Endothelial cell of umbilical vein (primary cell): ENCODE results near the gene LATS2. TPM values are rescaled to one million over a fixed set of nuclear protein-coding genes. Genes with fewer than 3 reads are reported as not detected.

Experiments
- BruUV-seq: library from RNA; stranded (reverse); fragments of 400-500 nt; replicated peaks from 2 replicates; lab custom pipeline; 2021; lab: Mats Ljungman, UMichigan
- CTCF ChIA-PET: fragments of 300-600, 350-600 bp; sonication (Branson Sonifier 250); formaldehyde crosslinking; loops from one replicate; lab custom pipeline; 2021; ENCODE audit warnings: antibody characterized with exemption, inconsistent platforms; lab: Charles Lee
- POLR2A ChIA-PET: fragments of 300-600, 350-600 bp; sonication (Branson Sonifier 250); formaldehyde crosslinking; loops from one replicate; lab custom pipeline; 2021; ENCODE audit warnings: antibody characterized with exemption, inconsistent platforms; lab: Charles Lee
- DNase-seq: peaks from one replicate; pipeline ENCODE4 v3.0.0-alpha.2; 2011; ENCODE audit warnings: low read depth, low spot score
- FAIRE-seq: peaks from 2 replicates; lab custom pipeline; 2011; peaks lifted over from hg19 to GRCh38; lab: Jason Lieb, UNC
- H2AFZ ChIP-seq: 2 replicates; pipeline ENCODE4 v1.6.0; 2012; ENCODE audit warnings: low read depth, low read length, control low read depth, inconsistent platforms
- H3K27ac ChIP-seq: 2 replicates; pipeline ENCODE4 v1.5.1; 2011; ENCODE audit warnings: low read depth, mild to moderate bottlenecking, control low read depth, low read length, moderate library complexity; ENCODE audit not compliant: insufficient read depth
- H3K27me3 ChIP-seq, 2 experiments: 2 replicates each; pipeline versions ENCODE4 v1.6.0 to v1.6.1; 2011; ENCODE audit warnings: low read length in 2 of 2, mixed read lengths in 1 of 2; ENCODE audit not compliant: control insufficient read depth in 2 of 2, insufficient read depth in 2 of 2
- H3K36me3 ChIP-seq, 2 experiments: 2 replicates in 1 of 2; 3 replicates in 1 of 2; pipeline ENCODE4 v1.5.1; 2011; ENCODE audit warnings: low read length in 2 of 2, mild to moderate bottlenecking in 1 of 2, moderate library complexity in 1 of 2; ENCODE audit not compliant: control insufficient read depth in 2 of 2, insufficient read depth in 2 of 2; ENCODE audit errors: extremely low read depth in 1 of 2
- H3K4me1 ChIP-seq: 3 replicates; pipeline ENCODE4 v1.5.1; 2011; ENCODE audit warnings: mild to moderate bottlenecking, low read length; ENCODE audit not compliant: control insufficient read depth, insufficient read depth; ENCODE audit errors: extremely low read depth
- H3K4me2 ChIP-seq: 2 replicates; pipeline ENCODE4 v1.6.1; 2011; ENCODE audit warnings: low read length, control low read depth, mixed read lengths; ENCODE audit not compliant: insufficient read depth
- H3K4me3 ChIP-seq, 3 experiments: fragments of 200-600 bp in 1 of 3; sonication (generic), shearing (Covaris generic) in 1 of 3; replicated peaks in 1 of 3; 2 replicates each; pipeline ENCODE4 v1.5.1; 2011 to 2016; ENCODE audit warnings: control low read depth in 3 of 3, low read length in 3 of 3, mild to moderate bottlenecking in 2 of 3, inconsistent platforms in 1 of 3, low read depth in 1 of 3, moderate library complexity in 1 of 3; ENCODE audit not compliant: insufficient read depth in 1 of 3
- H3K79me2 ChIP-seq: 2 replicates; pipeline ENCODE4 v1.6.0; 2012; ENCODE audit warnings: low read length, inconsistent platforms; ENCODE audit not compliant: control insufficient read depth, insufficient read depth
- H3K9ac ChIP-seq: replicated peaks from 2 replicates; pipeline ENCODE3; 2011; ENCODE audit warnings: low read length, control low read depth; ENCODE audit not compliant: insufficient read depth; ENCODE audit errors: extremely low read depth
- H3K9me1 ChIP-seq: replicated peaks from 3 replicates; pipeline ENCODE4 v1.6.0; 2011; ENCODE audit warnings: mild to moderate bottlenecking, low read length; ENCODE audit not compliant: control insufficient read depth, insufficient read depth; ENCODE audit errors: extremely low read depth
- H3K9me3 ChIP-seq: replicated peaks from 2 replicates; pipeline ENCODE4 v1.5.1; 2012; ENCODE audit warnings: low read length, inconsistent platforms; ENCODE audit not compliant: control insufficient read depth, insufficient read depth
- H4K20me1 ChIP-seq: replicated peaks from 2 replicates; pipeline ENCODE3; 2011; ENCODE audit warnings: mild to moderate bottlenecking, low read length; ENCODE audit not compliant: control insufficient read depth, insufficient read depth; ENCODE audit errors: extremely low read depth
- FOS ChIP-seq: IDR thresholded peaks from 2 replicates; pipeline ENCODE4 v1.6.1; 2011; ENCODE audit warnings: mild to moderate bottlenecking, low read length, moderate library complexity, borderline replicate concordance; ENCODE audit not compliant: insufficient read depth
- GATA2 ChIP-seq: IDR thresholded peaks from 2 replicates; pipeline ENCODE4 v1.7.0; 2011; ENCODE audit warnings: low read depth, mild to moderate bottlenecking, moderate library complexity, mixed read lengths, low read length; ENCODE audit not compliant: insufficient read length, insufficient read depth
- JUN ChIP-seq: IDR thresholded peaks from 2 replicates; pipeline ENCODE4 v1.6.1; 2011; ENCODE audit warnings: borderline replicate concordance, low read depth; ENCODE audit not compliant: insufficient read length, insufficient read depth
- dilution Hi-C: fragments of 300-500 bp; cut with MboI; formaldehyde crosslinking; loops from one replicate; pipeline ENCODE4 v1.15.0; 2019; ENCODE audit warnings: low sequenced_read_pairs; ENCODE audit not compliant: extremely low pct_ligation_motif_present
- intact Hi-C: fragments of 100-400 bp; cut with micrococcal nuclease; formaldehyde crosslinking; loops from one replicate; pipeline ENCODE4 v1.10.0; 2022
- polyA plus RNA-seq, 4 experiments: library from polyadenylated mRNA; depleted of rRNA in 3 of 4; stranded (reverse) in 3 of 4; unstranded in 1 of 4; fragments of >200 nt; gene quantifications; 2 replicates each; pipeline versions ENCODE4 v1.2.1 to v1.2.3, GENCODE V29; 2011 to 2012; ENCODE audit warnings: missing spikeins in 1 of 4
- total RNA-seq: library from RNA; stranded (reverse); gene quantifications from 2 replicates; pipeline ENCODE4 v1.2.3, GENCODE V29; 2021
- TF ChIP-seq, protein P1 (sequence below), 2 donors: IDR thresholded peaks; 1 replicate in 1 of 2; 2 replicates in 1 of 2; pipeline ENCODE4 v1.5.1; 2011; ENCODE audit warnings: low read length in 2 of 2, mild to moderate bottlenecking in 2 of 2, moderate library complexity in 2 of 2, control low read depth in 1 of 2, inconsistent platforms in 1 of 2, low read depth in 1 of 2; ENCODE audit not compliant: insufficient read depth in 1 of 2; ENCODE audit errors: extremely low read depth in 1 of 2

LATS2 gene
- total and polyA plus RNA-seq, 2 donors (not counting 3 experiments of a cell fraction or from before 2014, with no cell fraction given): 33.5 to 67.6 TPM

- POLR2A ChIA-PET: interaction anchor here (0.7 to 1.1 kb wide), 4 partner anchors 16 to 117 kb away, joined by 3 read pairs; no protein-coding TSS in a partner anchor
These were observed 3.0 kb downstream of the LATS2 start for GRCh38 chr13:21058361-21058760.

DNA sequence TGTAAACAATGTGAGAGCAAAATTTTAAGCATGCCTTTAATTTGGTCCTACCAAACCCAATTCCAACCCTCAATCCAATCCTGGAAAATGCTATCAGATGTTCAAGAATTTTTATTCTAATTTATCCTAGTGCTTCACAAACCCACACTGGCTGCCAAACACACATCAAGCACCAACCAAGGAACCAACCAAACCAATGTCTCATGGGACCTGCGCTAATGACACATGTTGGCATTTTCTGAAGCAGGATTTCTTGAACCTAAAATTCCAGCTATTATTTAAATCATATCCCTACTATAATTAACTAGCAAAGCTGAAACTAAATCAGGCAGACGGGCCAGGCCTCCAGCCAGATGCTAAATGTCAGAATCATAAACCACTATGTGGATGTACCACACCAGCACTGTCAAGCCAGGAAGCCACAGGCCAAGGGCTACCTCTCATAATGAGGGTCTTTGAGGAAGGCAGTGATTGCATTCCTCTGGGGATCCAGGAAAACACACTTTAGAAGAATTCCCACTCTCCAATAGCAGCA lies 5.8 kb downstream of the LATS2 start:
- ChIA-PET POLR2A (no interaction called here), CTCF (interaction anchor here (1.6 to 3.5 kb wide), 2 partner anchors 21 to 112 kb away, joined by 6 to 17 read pairs; no protein-coding TSS in a partner anchor)
- Histone ChIP-seq H3K27me3 (no peaks in the 10 kb centered on the region), H3K36me3 (peaks cover 0 to 4% of the 10 kb centered on the region in 2 experiments), H3K9ac (no peak overlapping the region), H3K4me1 (peaks cover 72% of the 10 kb centered on the region), H3K9me3 (no peaks in the 10 kb centered on the region), H3K4me3 (no peak overlapping the region), H3K4me2 (peak overlapping the region; percentile 20), H2AFZ (no peak overlapping the region), H4K20me1 (peaks cover 18% of the 10 kb centered on the region), H3K9me1 (no peaks in the 10 kb centered on the region), H3K27ac (no peak overlapping the region), H3K79me2 (peaks cover 99% of the 10 kb centered on the region)
- intact Hi-C loops: no loop called here
- BruUV-seq: no TSS peak
- FAIRE-seq: no peak
- no peak for TF ChIP-seq FOS
- no peak for TF ChIP-seq JUN
- TF ChIP-seq GATA2: no peak
- TF ChIP-seq, protein P1, sequence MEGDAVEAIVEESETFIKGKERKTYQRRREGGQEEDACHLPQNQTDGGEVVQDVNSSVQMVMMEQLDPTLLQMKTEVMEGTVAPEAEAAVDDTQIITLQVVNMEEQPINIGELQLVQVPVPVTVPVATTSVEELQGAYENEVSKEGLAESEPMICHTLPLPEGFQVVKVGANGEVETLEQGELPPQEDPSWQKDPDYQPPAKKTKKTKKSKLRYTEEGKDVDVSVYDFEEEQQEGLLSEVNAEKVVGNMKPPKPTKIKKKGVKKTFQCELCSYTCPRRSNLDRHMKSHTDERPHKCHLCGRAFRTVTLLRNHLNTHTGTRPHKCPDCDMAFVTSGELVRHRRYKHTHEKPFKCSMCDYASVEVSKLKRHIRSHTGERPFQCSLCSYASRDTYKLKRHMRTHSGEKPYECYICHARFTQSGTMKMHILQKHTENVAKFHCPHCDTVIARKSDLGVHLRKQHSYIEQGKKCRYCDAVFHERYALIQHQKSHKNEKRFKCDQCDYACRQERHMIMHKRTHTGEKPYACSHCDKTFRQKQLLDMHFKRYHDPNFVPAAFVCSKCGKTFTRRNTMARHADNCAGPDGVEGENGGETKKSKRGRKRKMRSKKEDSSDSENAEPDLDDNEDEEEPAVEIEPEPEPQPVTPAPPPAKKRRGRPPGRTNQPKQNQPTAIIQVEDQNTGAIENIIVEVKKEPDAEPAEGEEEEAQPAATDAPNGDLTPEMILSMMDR (IDR thresholded peaks at IDR 0.05; ENCODE audit: extremely low read depth in 1 of 2, insufficient read depth in 1 of 2, low read depth in 1 of 2, low read length in 2 of 2): no peak
- dilution Hi-C loops: no loop called here
- DNase-seq: no peak

More at GRCh38 chr13:21058361-21058760, 3.0 kb downstream of the LATS2 start:
- CTCF ChIA-PET: interaction anchor here (0.6 to 4.3 kb wide), 11 partner anchors 9 to 115 kb away, joined by 3 to 22 read pairs (median 3); no protein-coding TSS in a partner anchor
- H3K36me3 ChIP-seq: peaks cover 0 to 2% of the 10 kb centered on the region in 2 experiments
- no peaks in the 10 kb centered on the region for H3K27me3 ChIP-seq
- BruUV-seq: no TSS peak
- H3K4me3 ChIP-seq: peak overlapping the region in 2 of 3 experiments; percentile 46 to 97
- FAIRE-seq (no peak), DNase-seq (peak; percentile 69)
- peak overlapping the region; percentile 64 for H3K9ac ChIP-seq
- no peaks in the 10 kb centered on the region for H3K9me3 ChIP-seq
- H3K4me1 ChIP-seq: peaks cover 63% of the 10 kb centered on the region
- no peak overlapping the region for H2AFZ ChIP-seq
- H4K20me1 ChIP-seq: peaks cover 18% of the 10 kb centered on the region
- TF ChIP-seq JUN (no peak), FOS (no peak)
- peak overlapping the region; percentile 99 for H3K4me2 ChIP-seq
- intact Hi-C loops: loop anchor here (2.0 kb wide), 1 partner anchor 14 kb away; no protein-coding TSS in a partner anchor
- dilution Hi-C loops: no loop called here
- H3K9me1 ChIP-seq: no peaks in the 10 kb centered on the region
- H3K27ac ChIP-seq: peak overlapping the region; percentile 26
- peaks cover 78% of the 10 kb centered on the region for H3K79me2 ChIP-seq
